Stimulated activated CD8-positive, alpha-beta memory T cell treated with anti-CD3 and anti-CD28 coated beads, Interleukin-2, amount 100 ng/mL, for 1 hour (primary cell): ENCODE measurements around the gene DYSF.

Experiments
- DNase-seq, 2 donors: peaks; one replicate each; pipeline ENCODE4 v3.0.0-alpha.2; 2020; ENCODE audit warnings: low read depth in 2 of 2

DYSF gene

GRCh38 chr2:71672826-71673795 is 219.8 kb downstream of the DYSF start:
- DNase-seq = no peak

DNA sequence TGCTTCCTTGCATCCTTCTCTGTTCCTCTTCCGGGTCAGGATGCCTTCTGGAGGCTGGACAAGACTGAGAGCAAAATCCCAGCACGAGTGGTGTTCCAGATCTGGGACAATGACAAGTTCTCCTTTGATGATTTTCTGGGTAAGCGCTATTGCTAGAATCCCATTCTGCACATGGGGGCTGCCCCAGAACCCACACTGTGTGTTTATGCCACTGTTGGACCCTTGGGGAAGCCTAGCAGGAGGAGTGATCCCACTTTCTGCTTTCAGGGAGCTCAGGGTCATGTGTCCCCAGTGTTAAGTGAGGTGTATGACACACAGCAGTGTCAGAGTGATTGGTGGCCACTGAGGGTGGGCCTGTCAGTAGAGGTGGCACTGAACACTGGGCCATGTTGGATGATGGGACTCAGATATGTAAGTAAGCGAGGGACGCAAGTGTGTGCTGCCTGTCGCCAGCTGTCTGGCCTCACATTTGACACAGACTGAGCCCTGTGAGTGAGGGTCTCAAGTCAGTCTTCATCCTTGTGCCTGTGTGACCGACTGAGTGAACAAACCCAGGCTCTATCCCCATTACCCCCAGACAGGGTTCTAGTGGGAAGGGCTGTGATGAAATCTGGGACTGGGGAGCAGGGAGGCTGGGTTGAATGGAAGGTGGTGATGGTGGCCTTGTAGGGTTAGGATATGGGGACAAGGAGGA is 220.9 kb downstream of the DYSF start:
- DNase-seq = no peak

- DNase-seq = no peak
Observed at GRCh38 chr2:71675296-71675695, 221.9 kb downstream of the DYSF start.

GRCh38 chr2:71678874-71679273 is 225.5 kb downstream of the DYSF start:
- DNase-seq = no peak

GRCh38 chr2:71679491-71679890 is 226.1 kb downstream of the DYSF start:
- no peak for DNase-seq

- no peak for DNase-seq
Observed at GRCh38 chr2:71680925-71681324, 227.6 kb downstream of the DYSF start.

DNA sequence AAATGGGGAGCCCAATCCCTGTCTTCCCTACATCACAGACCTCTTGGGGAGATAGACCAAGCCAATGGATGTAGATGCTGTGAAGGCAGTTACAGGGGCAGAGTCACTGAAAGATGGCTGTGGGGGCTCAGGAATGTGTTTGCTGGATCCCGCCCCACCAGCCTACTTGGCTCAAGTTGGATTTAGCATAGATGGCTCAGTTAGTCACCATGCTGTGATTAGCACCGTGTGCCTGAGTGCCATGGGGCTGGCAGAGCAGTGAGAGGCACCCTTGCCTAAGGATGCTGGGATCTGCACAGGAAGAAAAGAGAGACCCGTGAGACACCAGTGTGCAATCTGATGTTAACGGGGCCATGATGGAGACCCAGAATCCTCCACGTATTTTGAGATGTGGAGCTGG is 228.3 kb downstream of the DYSF start:
- DNase-seq = no peak

DNA sequence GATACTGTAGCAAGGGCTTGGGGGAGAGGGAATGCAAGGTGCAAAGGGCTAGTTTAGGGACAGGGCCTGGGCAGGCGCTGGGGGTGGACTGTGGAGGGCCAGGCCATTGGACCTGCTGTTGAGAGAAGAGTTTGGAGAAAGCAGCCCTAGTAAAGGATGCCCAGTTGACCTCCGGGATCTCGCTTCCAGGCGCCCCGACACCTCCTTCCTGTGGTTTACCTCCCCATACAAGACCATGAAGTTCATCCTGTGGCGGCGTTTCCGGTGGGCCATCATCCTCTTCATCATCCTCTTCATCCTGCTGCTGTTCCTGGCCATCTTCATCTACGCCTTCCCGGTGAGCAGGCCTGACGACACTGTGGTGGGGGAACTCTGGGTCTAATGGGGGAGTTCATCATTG is 229.0 kb downstream of the DYSF start:
- DNase-seq = no peak

GRCh38 chr2:71683070-71683469 is 229.7 kb downstream of the DYSF start:
- no peak for DNase-seq

GRCh38 chr2:71683666-71684065 is 230.3 kb downstream of the DYSF start:
- DNase-seq = no peak

DNA sequence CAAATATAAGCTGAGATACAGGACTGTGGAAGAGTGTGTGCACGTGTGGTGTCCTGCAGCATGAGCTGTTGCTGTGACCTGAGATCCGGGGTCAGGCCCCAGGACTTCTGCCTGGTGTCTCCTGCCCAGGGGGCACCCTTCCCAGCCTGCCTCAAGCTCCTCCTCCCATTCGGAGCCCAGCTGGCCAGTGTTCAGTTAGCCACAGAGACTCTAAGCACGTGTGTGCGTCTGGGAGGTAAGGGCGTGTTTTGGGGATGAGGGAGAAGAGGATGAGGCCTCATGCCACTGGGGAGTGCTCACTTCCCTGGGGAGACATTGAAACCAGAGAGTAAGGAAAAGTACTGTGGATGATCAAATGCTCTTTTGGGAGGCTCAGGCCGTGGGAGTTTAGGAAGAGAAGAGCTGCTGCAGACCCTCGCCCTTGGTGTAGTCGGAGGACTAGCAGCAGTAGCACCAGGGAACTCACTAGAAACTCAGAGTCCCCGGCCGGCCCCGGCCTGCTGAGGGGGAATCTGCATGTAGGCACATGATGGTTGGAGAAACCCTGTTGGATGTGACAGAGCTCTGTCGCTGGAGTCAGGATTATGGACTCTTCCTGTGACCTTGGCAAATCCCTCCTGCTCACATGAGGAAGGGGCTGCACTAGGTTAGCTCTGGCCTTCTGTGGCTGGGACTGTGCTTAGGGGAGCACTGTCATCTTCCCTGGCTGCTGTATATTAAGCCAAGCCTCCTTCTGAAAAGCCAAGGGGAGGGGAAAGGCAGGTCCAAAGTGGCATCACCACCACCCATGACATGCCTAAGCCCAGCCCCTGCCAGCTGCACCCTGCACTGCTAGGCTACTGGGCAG is 231.1 kb downstream of the DYSF start:
- DNase-seq = no peak

DNA sequence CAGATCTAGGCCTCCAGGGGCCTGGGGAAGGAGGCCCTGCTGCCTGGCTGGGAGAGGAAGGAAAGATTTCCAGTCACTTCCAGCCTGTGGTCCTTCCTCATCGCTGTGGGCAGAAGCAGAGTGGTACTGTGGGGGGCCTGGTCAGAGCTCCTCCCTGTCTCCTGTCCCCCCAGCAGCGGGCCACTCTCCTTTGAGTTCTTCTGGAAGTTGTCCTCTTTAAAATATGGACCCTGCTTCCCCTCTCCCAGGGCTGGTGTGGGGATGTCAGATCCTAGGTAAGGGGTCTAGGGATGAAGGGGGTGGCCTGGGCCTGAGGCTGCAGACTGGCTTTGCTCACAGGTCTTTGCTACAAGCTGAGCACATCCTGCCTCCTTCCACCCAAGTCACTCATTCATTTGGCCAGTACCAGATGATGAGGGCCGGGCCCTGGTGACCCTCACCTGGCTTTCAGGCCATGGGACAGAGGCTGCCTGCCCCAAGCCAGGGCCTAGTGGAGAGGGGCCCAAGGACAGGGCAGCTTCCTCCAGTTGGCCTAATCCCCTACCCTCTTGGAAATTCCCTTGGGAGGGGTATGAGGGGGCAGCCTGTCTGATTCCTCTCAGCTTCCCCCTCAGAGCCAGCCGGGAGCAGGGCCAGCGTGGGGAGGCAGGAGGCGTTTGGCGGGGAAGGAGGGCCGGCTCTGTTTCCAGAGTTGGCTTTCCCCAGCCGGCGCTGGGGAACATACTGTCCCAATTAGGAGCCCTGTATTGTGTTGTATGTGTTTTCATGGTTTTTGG is 231.9 kb downstream of the DYSF start:
- no peak for DNase-seq

DNA sequence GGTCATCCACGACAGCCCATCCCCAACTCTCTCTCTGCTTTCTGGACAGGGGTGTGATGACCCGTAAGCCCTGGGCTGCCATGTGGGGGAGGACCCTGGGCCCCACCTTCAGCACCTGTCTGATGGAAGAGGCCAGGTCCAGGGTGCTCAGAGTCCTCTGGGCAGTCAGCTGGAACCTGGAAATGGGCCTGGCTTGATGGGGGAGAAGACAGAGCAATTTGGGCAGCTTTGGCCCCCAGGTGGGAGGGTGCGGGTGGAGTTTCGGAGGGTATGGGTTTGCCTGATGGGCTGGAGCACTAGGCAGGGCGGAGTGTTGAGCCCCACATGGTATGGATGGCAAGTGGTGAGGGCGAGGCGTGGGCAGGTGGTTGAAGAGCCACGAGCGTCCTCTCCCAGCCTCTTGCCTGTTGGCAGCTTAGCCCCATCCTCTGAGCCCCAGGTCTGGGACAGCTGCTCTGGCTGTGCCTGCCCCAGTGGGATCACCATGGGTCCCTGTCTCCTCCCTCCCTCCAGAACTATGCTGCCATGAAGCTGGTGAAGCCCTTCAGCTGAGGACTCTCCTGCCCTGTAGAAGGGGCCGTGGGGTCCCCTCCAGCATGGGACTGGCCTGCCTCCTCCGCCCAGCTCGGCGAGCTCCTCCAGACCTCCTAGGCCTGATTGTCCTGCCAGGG is 232.7 kb downstream of the DYSF start:
- DNase-seq = no peak

GRCh38 chr2:71686781-71687180 is 233.4 kb downstream of the DYSF start:
- DNase-seq = no peak

DNA sequence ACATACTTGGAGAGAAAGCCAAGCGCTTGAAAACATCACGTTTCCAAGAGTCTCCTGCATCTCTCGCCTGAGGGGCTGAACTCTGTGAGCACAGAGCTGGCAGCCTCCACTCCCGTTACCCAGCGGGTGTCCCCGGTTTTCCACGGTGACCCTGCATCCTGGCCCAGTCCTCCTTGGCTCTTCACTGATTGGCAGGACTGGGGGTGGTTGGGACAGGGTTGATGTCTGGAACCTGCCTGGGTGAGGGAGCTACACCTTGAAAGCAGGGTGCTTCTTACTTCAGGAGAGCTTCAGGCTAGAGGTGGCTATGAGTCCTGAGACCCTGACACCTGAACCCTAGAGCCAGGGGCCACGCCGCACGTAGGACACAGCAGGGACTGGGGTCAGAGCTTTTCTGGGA is 234.1 kb downstream of the DYSF start:
- no peak for DNase-seq

DNA sequence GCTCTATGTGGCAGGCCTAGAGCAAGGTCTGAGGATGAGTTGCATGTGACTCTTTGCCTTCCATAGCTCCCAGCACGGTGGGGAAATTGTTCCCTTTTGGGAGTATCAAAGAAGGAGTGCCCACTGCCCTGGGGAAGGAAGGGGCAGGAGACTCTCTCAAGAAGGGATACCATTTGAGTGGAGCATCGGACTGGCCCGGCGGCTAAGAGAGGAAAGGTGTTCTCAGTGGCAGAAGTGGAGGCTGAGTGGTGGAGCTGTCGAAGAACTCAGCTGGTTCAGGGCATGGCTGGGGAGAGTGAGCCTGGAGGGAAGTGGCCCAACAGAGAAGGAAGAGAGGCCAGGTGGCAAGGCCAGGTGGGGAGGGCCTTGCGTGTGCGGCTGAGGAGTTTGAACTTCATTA is 235.2 kb downstream of the DYSF start:
- no peak for DNase-seq

GRCh38 chr2:71689393-71689792 is 236.0 kb downstream of the DYSF start:
- no peak for DNase-seq

GRCh38 chr2:71689968-71690834 is 236.8 kb downstream of the DYSF start:
- no peak for DNase-seq

DNA sequence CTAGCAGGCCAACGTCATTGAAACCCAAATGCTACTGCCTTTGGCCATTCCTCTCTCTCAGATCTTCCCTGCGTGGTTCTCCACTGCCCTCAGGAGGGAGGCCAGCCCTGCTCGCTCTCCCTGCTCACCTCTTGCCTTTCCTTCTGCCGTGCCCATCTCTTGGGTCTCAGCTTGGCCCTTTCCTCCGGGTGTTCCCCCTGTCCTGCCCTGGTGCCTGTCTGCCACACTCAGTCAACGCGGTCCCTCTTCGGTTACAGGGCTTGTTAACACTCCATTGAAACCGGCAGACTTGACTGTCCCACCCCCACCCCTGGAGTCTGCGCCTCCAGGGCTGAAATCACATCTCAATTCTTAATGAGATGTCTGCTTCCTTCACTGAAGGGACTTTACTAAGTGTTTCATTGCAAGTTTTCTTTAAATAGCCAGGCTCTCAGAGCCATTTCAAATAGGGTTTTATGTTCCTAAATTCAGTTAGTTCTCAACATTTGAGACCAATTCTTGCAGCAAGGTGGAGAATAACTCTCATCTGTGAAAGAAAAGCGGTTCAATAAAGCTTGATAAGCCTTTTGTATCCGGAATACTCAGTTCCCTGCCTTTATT is 237.6 kb downstream of the DYSF start:
- no peak for DNase-seq
